ENCODE results near the gene MTAP. TPM values are rescaled to one million over a fixed set of nuclear protein-coding genes. Genes with fewer than 3 reads are reported as not detected.

The MTAP gene
- total and polyA plus RNA-seq, 2 of the 13 experiments (the other 11 are each of a cell fraction or from before 2014, with no cell fraction given) = 16.7 to 51.2 TPM

GRCh38 chr9:21936161-21936560 lies 133.7 kb downstream of the MTAP start:
- no peaks in the 10 kb centered on the region for H3K27me3 ChIP-seq (ENCODE audit: control insufficient read depth in 1 of 2, insufficient read depth in 2 of 2, low read length in 2 of 2)
- 100% methylated on average over 1 of the region's 1 CpG for WGBS (ENCODE audit: low lambda C conversion rate)
- no peaks in the 10 kb centered on the region for H3K9me3 ChIP-seq (ENCODE audit: low read length)
- no peak overlapping the region for H2AFZ ChIP-seq (ENCODE audit: low read length)
- TF ChIP-seq ZNF674 (CRISPR knock-in tag; IDR thresholded peaks at IDR 0.05; ENCODE audit: low read depth) = no peak
- no peak for TF ChIP-seq ZNF646 (CRISPR knock-in tag; IDR thresholded peaks at IDR 0.05)
- TF ChIP-seq ZIK1 (CRISPR knock-in tag; IDR thresholded peaks at IDR 0.05; ENCODE audit: borderline replicate concordance, low read depth) = no peak
- TF ChIP-seq SAFB2 (CRISPR knock-in tag; IDR thresholded peaks at IDR 0.05; ENCODE audit: borderline replicate concordance, low read depth) = no peak
- no peak for TF ChIP-seq UBTF (CRISPR knock-in tag; IDR thresholded peaks at IDR 0.05)
- TF ChIP-seq ZBTB10 (CRISPR knock-in tag; IDR thresholded peaks at IDR 0.05; ENCODE audit: borderline replicate concordance) = no peak
- no peak for TF ChIP-seq RFXANK (CRISPR knock-in tag; IDR thresholded peaks at IDR 0.05)
- no peak for TF ChIP-seq ELF4 (CRISPR knock-in tag; IDR thresholded peaks at IDR 0.05; ENCODE audit: borderline replicate concordance)
- H3K4me1 ChIP-seq (ENCODE audit: insufficient read depth, low read length) = no peaks in the 10 kb centered on the region
- DNase-seq (ENCODE audit: low spot score) (no peak), FAIRE-seq (no peak), ATAC-seq (no peak)
- no peak overlapping the region for H3K4me3 ChIP-seq (replicated peaks in 1 of 3; ENCODE audit: insufficient read depth in 1 of 3, low read depth in 2 of 3, low read length in 3 of 3)
- no peak overlapping the region for H3K9ac ChIP-seq (ENCODE audit: insufficient read depth, low read depth, low read length)
- H4K20me1 ChIP-seq (ENCODE audit: insufficient read depth, low read length) = no peaks in the 10 kb centered on the region
- BruUV-seq (replicated peaks) = no TSS peak
- intact Hi-C loops (cut with micrococcal nuclease; ENCODE audit: unreplicated experiment) (no loop called here), in situ Hi-C loops (cut with HindIII; ENCODE audit: extremely low pct_ligation_motif_present, low pct_unique_long_range_greater_than_20kb) (no loop called here)
- POLR2A ChIA-PET = no interaction called here
- no peak overlapping the region for H3K4me2 ChIP-seq (ENCODE audit: low read depth, low read length)
- H3K79me2 ChIP-seq (ENCODE audit: insufficient read depth, low read length) = no peaks in the 10 kb centered on the region
- CTCF ChIA-PET (ENCODE audit: low intra/inter-chr PET ratio, low total read pairs) = no interaction called here
- H3K36me3 ChIP-seq (replicated peaks in 1 of 2; ENCODE audit: control insufficient read depth in 1 of 2, insufficient read depth in 2 of 2, low read length in 2 of 2) = no peaks in the 10 kb centered on the region
- no peak overlapping the region for H3K27ac ChIP-seq (ENCODE audit: extremely low read length, insufficient read depth, low read length)
